Right atrium auricular region (tissue), 2 donors: ENCODE measurements around the gene ASB4. TPM values are rescaled to one million over a fixed set of nuclear protein-coding genes. Genes with fewer than 3 reads are reported as not detected.
A peak's percentile ranks its signal among the peaks of the same experiment; 100 is the strongest.

ENCODE experiments used
- DNase-seq: peaks from one replicate; pipeline ENCODE4 v3.0.0-alpha.2; 2019; ENCODE audit warnings: low spot score
- H3K27ac ChIP-seq, 2 donors: fragments of 200-600 bp; sonication (generic); 1 replicate in 1 of 2; 2 replicates in 1 of 2; pipeline ENCODE4 v1.5.1; 2016 to 2019
- H3K27me3 ChIP-seq, 2 donors: fragments of 200-600 bp; sonication (generic); one replicate each; pipeline versions ENCODE4 v1.5.1 to v1.6.0; 2017 to 2019
- H3K36me3 ChIP-seq: fragments of 200-600 bp; sonication (generic); one replicate; pipeline ENCODE4 v1.5.1; 2016
- H3K4me1 ChIP-seq, 2 donors: fragments of 200-600 bp; sonication (generic); one replicate each; pipeline versions ENCODE4 v1.5.1 to v1.6.0; 2017 to 2019
- H3K4me3 ChIP-seq, 2 donors: fragments of 200-600 bp; sonication (generic); 1 replicate in 1 of 2; 2 replicates in 1 of 2; pipeline ENCODE4 v1.5.1; 2017 to 2019; ENCODE audit warnings: mild to moderate bottlenecking in 1 of 2, moderate library complexity in 1 of 2
- H3K9me3 ChIP-seq, 2 donors: fragments of 200-600 bp; sonication (generic); one replicate each; pipeline ENCODE4 v1.5.1; 2019
- total RNA-seq, 2 donors: library from RNA; depleted of rRNA; stranded (reverse); fragments of >200 nt; gene quantifications; one replicate each; pipeline ENCODE4 v1.1.0, GENCODE V29; 2016
- TF ChIP-seq, protein P1 (sequence below), 2 donors: fragments of 200-600 bp; sonication (generic); IDR thresholded peaks; one replicate each; pipeline ENCODE4 v1.5.1; 2019; ENCODE audit warnings: antibody characterized with exemption in 2 of 2

The ASB4 gene
- total RNA-seq, 2 donors from 2014 or later, result 1.5 to 4.6 TPM

DNA sequence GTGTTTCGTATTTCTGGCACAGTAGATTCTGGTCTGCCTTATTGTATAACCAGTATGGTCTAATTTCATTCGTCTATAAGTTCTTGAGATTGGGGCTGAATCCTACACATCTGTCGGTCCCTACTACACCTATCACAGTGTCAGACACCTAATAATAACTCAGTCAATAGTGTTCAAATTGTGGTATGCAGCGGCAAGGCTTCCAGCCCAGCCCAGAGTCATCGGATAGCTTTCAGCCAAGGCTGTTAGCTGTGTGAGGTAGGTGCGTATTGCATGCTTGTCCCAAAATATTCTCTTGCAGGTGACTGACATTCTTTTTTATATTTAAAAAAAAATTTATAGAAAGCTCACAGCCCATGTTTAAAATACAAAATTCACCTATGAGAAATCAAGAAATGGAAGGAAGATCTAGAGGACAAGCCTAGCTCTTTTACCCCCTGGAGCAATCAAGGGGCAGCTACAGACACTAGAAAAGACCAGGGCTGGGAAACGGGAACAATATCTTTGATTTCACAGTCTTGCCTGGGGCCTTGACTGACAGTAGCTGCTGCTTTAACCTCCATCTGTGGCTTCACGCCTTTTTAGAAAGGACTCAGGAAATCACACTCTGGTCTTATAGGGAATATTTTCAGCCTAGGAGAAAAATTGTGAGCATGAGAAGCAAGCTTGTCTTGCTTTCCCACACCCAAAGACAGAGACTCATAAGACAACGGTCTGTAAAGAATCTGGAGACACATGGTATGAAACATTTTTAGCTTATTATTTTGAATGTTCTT, 9.5 kb upstream of the ASB4 start:
- H3K36me3 ChIP-seq, result no peaks in the 10 kb centered on the region
- no peak overlapping the region for H3K4me3 ChIP-seq
- no peak for DNase-seq
- no peak overlapping the region for H3K27ac ChIP-seq
- H3K4me1 ChIP-seq, result no peaks in the 10 kb centered on the region
- no peaks in the 10 kb centered on the region for H3K27me3 ChIP-seq
- TF ChIP-seq, protein P1, sequence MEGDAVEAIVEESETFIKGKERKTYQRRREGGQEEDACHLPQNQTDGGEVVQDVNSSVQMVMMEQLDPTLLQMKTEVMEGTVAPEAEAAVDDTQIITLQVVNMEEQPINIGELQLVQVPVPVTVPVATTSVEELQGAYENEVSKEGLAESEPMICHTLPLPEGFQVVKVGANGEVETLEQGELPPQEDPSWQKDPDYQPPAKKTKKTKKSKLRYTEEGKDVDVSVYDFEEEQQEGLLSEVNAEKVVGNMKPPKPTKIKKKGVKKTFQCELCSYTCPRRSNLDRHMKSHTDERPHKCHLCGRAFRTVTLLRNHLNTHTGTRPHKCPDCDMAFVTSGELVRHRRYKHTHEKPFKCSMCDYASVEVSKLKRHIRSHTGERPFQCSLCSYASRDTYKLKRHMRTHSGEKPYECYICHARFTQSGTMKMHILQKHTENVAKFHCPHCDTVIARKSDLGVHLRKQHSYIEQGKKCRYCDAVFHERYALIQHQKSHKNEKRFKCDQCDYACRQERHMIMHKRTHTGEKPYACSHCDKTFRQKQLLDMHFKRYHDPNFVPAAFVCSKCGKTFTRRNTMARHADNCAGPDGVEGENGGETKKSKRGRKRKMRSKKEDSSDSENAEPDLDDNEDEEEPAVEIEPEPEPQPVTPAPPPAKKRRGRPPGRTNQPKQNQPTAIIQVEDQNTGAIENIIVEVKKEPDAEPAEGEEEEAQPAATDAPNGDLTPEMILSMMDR (IDR thresholded peaks at IDR 0.05), result no peak
- no peaks in the 10 kb centered on the region for H3K9me3 ChIP-seq

DNA sequence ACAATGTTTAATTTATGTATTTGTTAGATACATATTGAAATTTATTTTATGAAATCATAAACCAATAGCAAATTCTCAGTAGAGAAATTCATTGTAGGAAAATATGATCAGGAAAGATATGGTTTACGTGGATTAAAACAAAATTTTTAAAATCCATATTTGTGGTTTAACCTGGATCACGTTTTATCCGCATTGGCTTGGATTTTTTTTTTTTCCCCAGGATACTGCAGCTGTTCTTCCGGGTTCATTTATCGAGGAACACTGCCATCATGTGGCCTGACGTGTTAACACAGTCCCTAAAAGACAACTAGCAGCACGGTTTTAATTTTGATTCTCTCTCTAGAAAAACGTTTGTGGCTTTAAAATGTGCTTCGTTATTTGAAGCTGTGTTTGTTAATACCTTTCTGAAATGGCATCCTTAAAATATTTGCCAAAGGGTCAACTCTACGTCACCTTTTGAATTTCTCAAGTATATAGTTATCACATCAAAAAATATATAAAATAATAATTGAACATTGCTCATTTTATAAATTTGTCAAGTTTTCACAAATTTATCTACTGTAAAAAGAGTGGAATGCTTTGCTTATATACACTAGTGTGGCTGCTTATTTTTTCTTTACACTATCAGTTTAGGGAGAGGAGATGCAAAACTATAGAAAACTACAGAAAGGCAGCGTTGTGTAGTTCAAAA, 8.7 kb upstream of the ASB4 start:
- H3K27ac ChIP-seq, result no peak overlapping the region
- no peaks in the 10 kb centered on the region for H3K9me3 ChIP-seq
- DNase-seq, result peak; percentile 73
- H3K36me3 ChIP-seq, result no peaks in the 10 kb centered on the region
- no peak overlapping the region for H3K4me3 ChIP-seq
- TF ChIP-seq, protein P1 (IDR thresholded peaks at IDR 0.05), result peak; percentile 32 to 87
- no peaks in the 10 kb centered on the region for H3K27me3 ChIP-seq
- no peaks in the 10 kb centered on the region for H3K4me1 ChIP-seq

DNA sequence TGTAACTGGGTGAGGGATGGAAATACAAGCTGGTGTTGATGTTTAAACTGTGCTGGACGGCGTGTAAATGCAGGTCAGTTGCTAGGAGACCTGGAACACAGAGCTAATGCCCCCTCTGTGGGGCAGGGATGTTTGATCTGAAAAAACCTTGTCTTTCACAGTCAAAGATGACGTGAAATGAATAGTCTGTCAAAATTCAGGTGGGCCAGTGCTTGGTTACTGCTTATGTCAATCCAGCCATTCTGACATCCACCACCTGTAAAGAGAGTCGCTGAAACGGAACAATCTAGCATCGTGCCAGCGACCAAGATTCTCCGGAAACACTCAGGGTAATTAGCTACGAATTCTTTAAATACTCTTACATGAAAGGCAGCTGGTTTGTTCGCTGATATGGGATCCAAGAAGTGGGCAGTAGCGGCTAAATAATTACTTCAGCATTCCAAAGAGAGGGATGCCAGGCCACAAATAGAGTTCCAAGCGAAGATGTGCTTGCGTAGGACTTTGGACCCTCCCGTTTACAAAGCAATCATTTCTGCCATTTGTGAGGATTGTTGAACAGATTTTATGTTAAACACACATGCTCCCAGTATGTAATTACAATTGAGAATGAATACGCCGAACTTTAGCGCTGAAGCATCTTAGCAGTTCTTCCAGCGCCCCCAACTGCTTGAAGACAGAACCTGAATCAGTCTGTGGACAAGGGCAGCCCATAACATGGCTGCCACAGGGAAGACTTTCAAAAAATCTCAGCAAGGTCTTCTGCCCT, 7.3 kb upstream of the ASB4 start:
- Histone ChIP-seq H3K9me3 (no peaks in the 10 kb centered on the region), H3K27ac (no peak overlapping the region), H3K27me3 (no peaks in the 10 kb centered on the region), H3K36me3 (no peaks in the 10 kb centered on the region), H3K4me1 (no peaks in the 10 kb centered on the region), H3K4me3 (peak overlapping the region in 1 of 2 donors; percentile 15)
- TF ChIP-seq, protein P1 (IDR thresholded peaks at IDR 0.05), result peak in 1 of 2 donors; percentile 45
- no peak for DNase-seq

DNA sequence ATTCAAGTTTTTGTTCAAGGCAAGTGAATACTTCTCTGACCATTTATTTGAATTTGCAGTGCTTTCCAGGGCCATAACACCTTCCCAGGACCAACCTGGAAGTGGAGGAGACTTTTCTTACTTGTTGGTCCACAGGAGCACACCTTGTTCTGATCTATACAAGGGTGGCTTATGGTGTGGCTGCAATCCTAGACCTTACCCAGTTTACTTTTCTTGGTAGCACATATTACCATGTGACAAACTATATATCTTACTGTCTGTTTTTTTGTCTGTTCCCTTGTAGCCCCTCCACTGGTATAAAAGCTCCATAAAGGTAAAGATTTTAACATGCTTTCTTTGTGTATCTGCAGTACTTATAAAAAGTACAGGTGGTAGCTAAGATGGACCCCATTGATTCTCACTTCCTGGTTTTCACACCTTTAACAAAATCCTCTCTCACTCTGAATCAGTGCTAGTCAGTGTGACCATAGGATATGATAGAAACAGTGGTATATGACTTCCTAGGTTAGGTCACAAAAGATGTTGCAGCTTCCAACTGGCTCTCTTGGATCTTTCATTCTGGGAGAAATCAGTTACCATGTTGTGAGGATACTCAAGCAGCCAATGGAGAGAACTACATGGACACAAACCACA, 5.6 kb upstream of the ASB4 start:
- no peaks in the 10 kb centered on the region for H3K9me3 ChIP-seq
- DNase-seq, result no peak
- H3K4me1 ChIP-seq, result no peaks in the 10 kb centered on the region
- H3K27ac ChIP-seq, result no peak overlapping the region
- H3K36me3 ChIP-seq, result no peaks in the 10 kb centered on the region
- H3K4me3 ChIP-seq, result no peak overlapping the region
- TF ChIP-seq, protein P1 (IDR thresholded peaks at IDR 0.05), result no peak
- no peaks in the 10 kb centered on the region for H3K27me3 ChIP-seq

DNA sequence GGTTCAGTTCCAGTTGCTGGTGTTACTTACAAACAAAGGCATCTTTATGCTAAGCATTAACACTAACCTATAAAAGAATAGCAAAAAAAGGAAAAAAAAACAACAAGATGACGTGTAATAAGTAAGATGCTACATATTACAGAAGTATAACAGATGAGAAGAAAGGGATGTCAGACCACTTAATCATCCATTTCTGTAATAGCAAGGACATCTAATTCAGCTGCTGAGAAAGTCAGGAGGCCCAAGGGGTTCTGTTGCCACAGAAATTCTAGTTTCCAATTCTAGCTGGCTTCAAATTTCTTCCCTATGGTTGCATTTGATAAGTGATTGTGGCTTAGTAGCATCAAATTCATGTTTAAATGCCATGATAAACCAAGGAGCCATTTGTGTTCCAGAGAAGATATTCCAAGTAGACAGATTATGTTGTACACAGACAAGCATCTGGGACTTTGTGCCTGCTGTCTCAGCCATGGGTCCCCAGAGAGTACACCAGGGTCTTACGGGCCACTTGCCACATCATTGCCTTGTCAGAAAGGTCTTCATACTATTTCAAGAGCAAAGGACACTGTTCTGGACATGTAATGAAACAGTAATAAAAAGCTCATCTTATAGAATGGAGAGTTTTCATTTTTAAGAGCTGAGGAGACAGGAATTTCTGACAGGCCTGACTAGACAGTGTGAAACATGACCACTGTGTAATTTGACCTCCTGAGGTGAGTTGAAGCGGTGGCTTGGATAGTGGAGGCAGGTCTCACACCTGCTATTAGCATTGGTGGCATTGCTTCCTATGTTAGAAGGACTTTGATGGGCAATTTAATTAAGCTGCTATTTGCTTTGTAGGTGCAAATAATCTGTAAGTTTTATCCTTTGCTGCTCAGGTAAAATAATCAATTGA, 4.2 kb upstream of the ASB4 start:
- TF ChIP-seq, protein P1 (IDR thresholded peaks at IDR 0.05), result no peak
- Histone ChIP-seq H3K27ac (no peak overlapping the region), H3K4me1 (no peaks in the 10 kb centered on the region), H3K9me3 (no peaks in the 10 kb centered on the region), H3K36me3 (no peaks in the 10 kb centered on the region), H3K27me3 (no peaks in the 10 kb centered on the region), H3K4me3 (no peak overlapping the region)
- no peak for DNase-seq
